GM23248 (cell line): ENCODE measurements around the gene GNAQ. TPM values are rescaled to one million over a fixed set of nuclear protein-coding genes. Genes with fewer than 3 reads are reported as not detected.
"Not testable (repeated sequence)": the region's sequence is repeated elsewhere in the genome, so short reads cannot be mapped to it uniquely, and the experiment has no call there.

Experiments used
- DNase-seq: peaks from one replicate; pipeline ENCODE4 v3.0.0-alpha.2; 2015
- H2AFZ ChIP-seq: fragments of 200-600 bp; sonication (generic); 2 replicates; pipeline ENCODE4 v1.6.1; 2016; ENCODE audit warnings: antibody characterized with exemption
- H3F3A ChIP-seq: fragments of 200-600 bp; sonication (generic); 2 replicates; pipeline ENCODE4 v1.6.1; 2016; ENCODE audit warnings: mild to moderate bottlenecking, antibody characterized with exemption, mixed run types; ENCODE audit not compliant: insufficient read depth
- H3K27ac ChIP-seq: fragments of 200-600 bp; sonication (generic); 2 replicates; pipeline ENCODE4 v1.5.1; 2016; ENCODE audit warnings: mild to moderate bottlenecking
- H3K27me3 ChIP-seq: fragments of 200-600 bp; sonication (generic); replicated peaks from 2 replicates; pipeline ENCODE4 v1.6.1; 2016; ENCODE audit warnings: mild to moderate bottlenecking; ENCODE audit not compliant: insufficient read depth
- H3K36me3 ChIP-seq: fragments of 200-600 bp; sonication (generic); 2 replicates; pipeline ENCODE4 v1.6.1; 2016; ENCODE audit warnings: low read depth, mild to moderate bottlenecking
- H3K4me1 ChIP-seq: fragments of 200-600 bp; sonication (generic); 2 replicates; pipeline ENCODE4 v1.6.1; 2016; ENCODE audit warnings: mild to moderate bottlenecking; ENCODE audit not compliant: insufficient read depth
- H3K4me2 ChIP-seq: fragments of 200-600 bp; sonication (generic); one replicate; pipeline ENCODE4 v1.6.1; 2016; ENCODE audit warnings: mild to moderate bottlenecking; ENCODE audit not compliant: unreplicated experiment
- H3K4me3 ChIP-seq: fragments of 200-600 bp; sonication (generic); 2 replicates; pipeline ENCODE4 v1.5.1; 2016; ENCODE audit warnings: mild to moderate bottlenecking
- H3K79me2 ChIP-seq: fragments of 200-600 bp; sonication (generic); 2 replicates; pipeline ENCODE4 v1.6.1; 2016; ENCODE audit warnings: mild to moderate bottlenecking; ENCODE audit not compliant: insufficient read depth
- H3K9ac ChIP-seq: fragments of 200-600 bp; sonication (generic); 2 replicates; pipeline ENCODE4 v1.6.1; 2016; ENCODE audit warnings: mild to moderate bottlenecking
- H3K9me2 ChIP-seq: fragments of 200-600 bp; sonication (generic); 2 replicates; pipeline ENCODE4 v1.6.1; 2016; ENCODE audit warnings: mixed run types, mild to moderate bottlenecking, moderate library complexity; ENCODE audit not compliant: insufficient read depth
- H3K9me3 ChIP-seq: fragments of 200-600 bp; sonication (generic); one replicate; pipeline ENCODE4 v1.6.1; 2017; ENCODE audit warnings: low read depth
- H4K20me1 ChIP-seq: fragments of 200-600 bp; sonication (generic); 2 replicates; pipeline ENCODE4 v1.6.0; 2016; ENCODE audit not compliant: insufficient read depth
- EZH2 ChIP-seq: fragments of 200-600 bp; sonication (generic); IDR thresholded peaks from 2 replicates; pipeline ENCODE4 v1.6.1; 2018; ENCODE audit warnings: antibody characterized with exemption, mild to moderate bottlenecking; ENCODE audit not compliant: insufficient read depth, poor library complexity, severe bottlenecking
- EZH2phosphoT487 ChIP-seq: fragments of 200-600 bp; sonication (generic); IDR thresholded peaks from 2 replicates; pipeline ENCODE4 v1.6.1; 2018; ENCODE audit warnings: antibody characterized with exemption, moderate library complexity, mild to moderate bottlenecking, low read depth; ENCODE audit not compliant: insufficient read depth
- WGBS, 2 experiments: methylation state at CpG; one replicate each; pipeline ENCODE4 v1.1.6; 2015 to 2017; ENCODE audit warnings: low lambda C conversion rate in 2 of 2, low coverage in 1 of 2; ENCODE audit errors: missing lambda C conversion rate in 2 of 2; 5-methylcytosine and 5-hydroxymethylcytosine counted together
- in situ Hi-C: fragments of 300-500 bp; cut with MboI; formaldehyde crosslinking; loops from 2 replicates; pipeline ENCODE4 v1.15.0; 2020
- polyA plus RNA-seq: library from polyadenylated mRNA; unstranded; fragments of >200 nt; fragmentation: Nextera tagmentation; extraction: Ambion mirVana; gene quantifications from 2 replicates; pipeline ENCODE4 v1.2.1, GENCODE V29; 2016
- total RNA-seq: library from RNA; depleted of rRNA; stranded (reverse); fragments of >200 nt; shearing (Covaris generic); gene quantifications from 2 replicates; pipeline ENCODE4 v1.2.3, GENCODE V29; 2014

GNAQ gene
- total and polyA plus RNA-seq, 2 experiments from 2014 or later = 11.5 to 32.7 TPM

DNA sequence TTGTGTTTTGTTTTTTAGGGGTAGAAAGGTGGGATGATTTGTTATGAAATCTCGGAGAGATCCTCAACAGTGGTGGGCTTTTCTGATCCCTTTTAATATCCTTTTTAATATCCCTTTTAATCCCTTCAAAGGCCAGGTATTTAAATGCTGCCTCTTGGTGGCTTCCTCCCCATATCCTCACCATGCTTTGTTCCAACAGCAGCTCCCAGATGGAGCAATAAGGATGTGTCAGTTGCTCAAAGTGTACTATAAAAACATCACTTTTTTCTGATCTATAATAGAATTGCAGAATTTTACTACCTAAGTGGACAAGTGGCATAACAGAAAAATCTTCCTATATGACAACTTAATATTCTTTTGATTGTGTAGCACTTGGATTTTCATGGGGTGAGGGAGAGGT, 160.1 kb downstream of the GNAQ start:
- Histone ChIP-seq H3K4me3 (no peak overlapping the region), H3K4me1 (peaks cover 7% of the 10 kb centered on the region), H3K9ac (no peak overlapping the region), H3K27ac (no peak overlapping the region), H2AFZ (no peak overlapping the region), H3K36me3 (no peaks in the 10 kb centered on the region), H3K27me3 (no peaks in the 10 kb centered on the region), H3F3A (no peaks in the 10 kb centered on the region), H3K4me2 (no peak overlapping the region), H3K79me2 (peaks cover 69% of the 10 kb centered on the region), H3K9me3 (no peaks in the 10 kb centered on the region), H3K9me2 (no peaks in the 10 kb centered on the region), H4K20me1 (peaks cover 4% of the 10 kb centered on the region; the same call in 1 of the 2 replicates)
- in situ Hi-C loops = no loop called here
- DNase-seq = no peak
- 94 to 100% methylated on average over 1 of the region's 1 CpG for WGBS, 2 experiments
- TF ChIP-seq EZH2phosphoT487 (no peak), EZH2 (no peak)

DNA sequence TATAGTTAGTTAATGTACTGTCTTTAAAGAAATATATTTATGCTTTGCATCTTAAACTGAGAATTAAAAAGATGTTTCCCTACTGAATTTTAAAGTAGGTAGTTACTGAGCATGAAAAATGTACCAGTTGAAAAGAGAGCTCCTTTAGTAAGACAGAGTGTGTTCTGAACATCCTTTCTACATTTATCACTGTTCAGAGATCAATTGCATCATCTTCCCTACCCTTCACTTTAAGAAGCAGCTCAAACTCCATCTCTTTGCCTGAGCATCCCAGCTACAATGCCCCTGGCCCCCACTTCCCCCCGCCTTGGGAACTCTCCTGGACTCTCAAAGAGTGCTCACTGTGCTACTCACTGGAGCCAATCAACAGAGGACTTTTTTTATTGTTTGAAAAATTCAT, 164.7 kb downstream of the GNAQ start:
- no peaks in the 10 kb centered on the region for H3K27me3 ChIP-seq
- H3K9ac ChIP-seq = no peak overlapping the region
- no peak for DNase-seq
- no peaks in the 10 kb centered on the region for H3F3A ChIP-seq
- no peaks in the 10 kb centered on the region for H3K9me3 ChIP-seq
- no peak overlapping the region for H3K4me3 ChIP-seq
- H3K4me1 ChIP-seq = peaks cover 5% of the 10 kb centered on the region
- H2AFZ ChIP-seq = no peak overlapping the region
- no peak overlapping the region for H3K4me2 ChIP-seq
- 92 to 93% methylated on average over 1 of the region's 1 CpG for WGBS, 2 experiments
- no peak for TF ChIP-seq EZH2
- TF ChIP-seq EZH2phosphoT487 = no peak
- no peaks in the 10 kb centered on the region for H3K36me3 ChIP-seq
- H3K27ac ChIP-seq = no peak overlapping the region
- no peaks in the 10 kb centered on the region for H4K20me1 ChIP-seq
- no peaks in the 10 kb centered on the region for H3K9me2 ChIP-seq
- peaks cover 35% of the 10 kb centered on the region for H3K79me2 ChIP-seq
- in situ Hi-C loops = no loop called here

DNA sequence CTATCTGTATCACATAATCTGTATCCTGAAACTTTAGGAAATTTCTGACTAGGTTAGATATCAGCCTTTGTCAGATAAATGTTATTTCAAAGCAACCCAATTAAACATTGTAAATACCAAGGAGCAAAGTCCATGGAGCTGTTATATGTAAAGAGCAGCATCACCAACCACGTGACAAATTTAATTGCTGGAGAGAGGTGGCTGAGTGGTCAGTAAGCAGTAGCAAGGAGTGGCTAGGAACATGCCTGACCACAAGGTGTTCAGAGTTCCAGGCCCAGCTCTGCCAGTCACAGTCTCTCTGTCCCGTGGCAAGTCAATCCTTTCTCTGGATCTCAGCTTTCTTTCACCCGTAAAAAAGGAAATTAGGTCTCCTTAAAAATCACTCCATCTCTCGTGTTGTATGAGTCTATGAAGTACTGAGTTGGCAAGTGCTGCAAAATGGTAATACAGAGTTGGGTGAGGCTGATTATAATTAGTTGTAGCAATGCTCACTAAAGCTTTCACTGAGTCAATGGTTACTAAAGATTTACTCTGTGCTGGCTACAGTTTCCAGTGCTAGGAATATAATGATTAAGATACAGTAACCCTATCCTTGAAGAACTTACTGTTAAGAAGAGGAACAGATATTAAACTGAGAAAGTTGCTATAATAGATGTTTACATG, 166.1 kb downstream of the GNAQ start:
- no peak overlapping the region for H3K4me2 ChIP-seq
- in situ Hi-C loops = no loop called here
- WGBS, 2 experiments = 99 to 100% methylated on average over 4 of the region's 4 CpGs

DNA sequence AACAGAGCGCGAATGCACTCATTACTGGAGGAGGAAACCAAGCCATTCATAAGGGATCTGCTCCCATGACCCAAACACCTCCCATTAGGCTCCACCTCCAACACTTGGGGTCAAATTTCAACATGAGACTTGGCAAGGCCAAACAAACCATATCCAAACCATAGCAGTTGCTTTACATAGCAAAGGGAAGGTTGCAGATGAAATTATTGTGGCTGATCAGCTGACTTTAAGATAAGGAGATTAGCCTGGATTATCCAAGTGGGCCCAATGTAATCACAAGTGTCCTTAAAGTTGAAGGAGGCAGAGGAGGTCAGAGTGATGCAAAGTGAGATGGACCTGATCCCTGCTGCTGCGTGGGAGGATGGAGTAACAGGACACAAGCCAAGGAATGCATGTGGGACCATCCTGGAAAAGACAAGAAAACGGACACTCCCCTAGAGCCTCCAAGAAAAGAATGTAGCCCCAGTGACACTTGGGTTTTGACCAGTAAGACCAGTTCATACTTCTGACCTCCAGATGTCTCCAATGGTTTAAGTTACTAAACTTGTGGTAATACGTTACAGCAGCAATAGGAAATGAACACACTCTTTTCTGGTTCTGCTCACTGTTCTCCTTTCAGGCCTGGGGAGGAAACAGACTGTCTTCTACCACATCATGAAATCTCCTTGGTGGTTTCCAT, 167.3 kb downstream of the GNAQ start:
- 95 to 96% methylated on average over 5 of the region's 5 CpGs for WGBS, 2 experiments
- H3K9me2 ChIP-seq = no peaks in the 10 kb centered on the region
- no peak overlapping the region for H3K4me2 ChIP-seq
- in situ Hi-C loops = no loop called here
- no peak overlapping the region for H3K4me3 ChIP-seq
- no peaks in the 10 kb centered on the region for H4K20me1 ChIP-seq
- 0 out of 2 replicates have a peak, but pooled peaks cover 27% of the 10 kb centered on the region for H3K79me2 ChIP-seq
- DNase-seq = no peak
- no peaks in the 10 kb centered on the region for H3K4me1 ChIP-seq
- no peaks in the 10 kb centered on the region for H3F3A ChIP-seq
- H3K9ac ChIP-seq = no peak overlapping the region
- H3K27ac ChIP-seq = no peak overlapping the region
- no peak for TF ChIP-seq EZH2
- no peak for TF ChIP-seq EZH2phosphoT487
- no peaks in the 10 kb centered on the region for H3K36me3 ChIP-seq
- no peaks in the 10 kb centered on the region for H3K27me3 ChIP-seq
- H2AFZ ChIP-seq = no peak overlapping the region
- H3K9me3 ChIP-seq = no peaks in the 10 kb centered on the region

More for the DNA sequence above, 166.1 kb downstream of the GNAQ start:
- H3K9ac ChIP-seq = no peak overlapping the region
- H4K20me1 ChIP-seq = no peaks in the 10 kb centered on the region
- H3K27ac ChIP-seq = no peak overlapping the region
- H3K27me3 ChIP-seq = no peaks in the 10 kb centered on the region
- TF ChIP-seq EZH2phosphoT487 (no peak), EZH2 (no peak)
- H3K9me2 ChIP-seq = no peaks in the 10 kb centered on the region
- no peaks in the 10 kb centered on the region for H3F3A ChIP-seq
- H3K36me3 ChIP-seq = no peaks in the 10 kb centered on the region
- H3K4me1 ChIP-seq = no peaks in the 10 kb centered on the region
- peaks cover 32% of the 10 kb centered on the region for H3K79me2 ChIP-seq
- DNase-seq = no peak
- H3K4me3 ChIP-seq = no peak overlapping the region
- no peak overlapping the region for H2AFZ ChIP-seq
- no peaks in the 10 kb centered on the region for H3K9me3 ChIP-seq

DNA sequence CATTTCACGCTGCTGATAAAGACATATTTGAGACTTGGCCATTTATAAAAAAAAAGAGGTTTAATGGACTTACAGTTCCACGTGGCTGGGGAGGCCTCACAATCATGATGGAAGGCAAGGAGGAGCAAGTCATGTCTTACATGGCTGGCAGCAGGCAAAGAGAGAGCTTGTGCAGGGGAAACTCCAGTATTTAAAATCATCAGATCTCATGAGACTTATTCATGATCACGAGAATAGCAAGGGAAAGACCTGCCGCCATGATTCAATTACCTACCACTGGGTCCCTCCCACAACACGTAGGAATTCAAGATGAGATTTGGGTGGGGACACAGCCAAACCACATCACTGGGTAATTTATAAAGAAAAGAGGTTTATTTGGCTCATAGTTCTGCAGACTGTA, 168.0 kb downstream of the GNAQ start:
- 96 to 100% methylated on average over 5 of the region's 5 CpGs for WGBS, 2 experiments
- in situ Hi-C loops, H3K27ac ChIP-seq, DNase-seq, H4K20me1 ChIP-seq, H3K4me3 ChIP-seq, H3K27me3 ChIP-seq, H3K4me2 ChIP-seq, H3K9ac ChIP-seq, H3F3A ChIP-seq, H3K9me2 ChIP-seq, H3K4me1 ChIP-seq, H3K36me3 ChIP-seq, H3K9me3 ChIP-seq, H2AFZ ChIP-seq: not testable (repeated sequence)
- 0 out of 2 replicates have a peak, but pooled peaks cover 33% of the 10 kb centered on the region for H3K79me2 ChIP-seq

DNA sequence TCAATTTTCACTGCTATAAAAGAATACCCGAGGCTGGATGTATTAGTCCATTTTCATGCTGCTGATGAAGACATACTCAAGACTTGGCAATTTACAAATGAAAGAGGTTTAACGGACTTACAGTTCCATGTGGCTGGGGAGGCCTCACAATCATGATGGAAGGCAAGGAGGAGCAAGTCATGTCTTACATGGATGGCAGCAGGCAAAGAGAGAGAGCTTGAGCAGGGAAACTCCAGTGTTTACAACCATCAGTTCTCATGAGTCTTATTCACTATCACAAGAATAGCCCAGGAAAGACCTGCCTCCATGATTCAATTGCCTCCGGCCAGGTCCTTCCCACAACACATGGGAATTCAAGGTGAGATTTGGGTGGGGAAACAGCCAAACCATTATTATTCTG, 170.7 kb downstream of the GNAQ start:
- H3K36me3 ChIP-seq, H3K9me3 ChIP-seq, H3F3A ChIP-seq, H3K27me3 ChIP-seq, DNase-seq, H3K27ac ChIP-seq, H2AFZ ChIP-seq, H4K20me1 ChIP-seq, H3K9ac ChIP-seq, in situ Hi-C loops, H3K9me2 ChIP-seq, H3K4me2 ChIP-seq, H3K4me3 ChIP-seq: not testable (repeated sequence)
- WGBS, 2 experiments = 97 to 99% methylated on average over 3 of the region's 3 CpGs
- Histone ChIP-seq H3K79me2 (0 out of 2 replicates have a peak, but pooled peaks cover 27% of the 10 kb centered on the region), H3K4me1 (peaks cover 14% of the 10 kb centered on the region)
